Measurements from ENCODE around the gene UROD.
"Not testable (repeated sequence)": the region's sequence is repeated elsewhere in the genome, so short reads cannot be mapped to it uniquely, and the experiment has no call there.

Gene UROD

GRCh38 chr1:45038661-45039364, 26.8 kb downstream of the UROD start:
- no peak for DNase-seq (ENCODE audit: low read depth in 2 of 2)

- DNase-seq (ENCODE audit: low read depth in 2 of 2), result no peak
Measured at GRCh38 chr1:45040297-45040696, 28.2 kb downstream of the UROD start.

- no peak for DNase-seq (ENCODE audit: low read depth in 2 of 2)
Measured at GRCh38 chr1:45043094-45043493, 31.0 kb downstream of the UROD start.

- no peak for DNase-seq (ENCODE audit: low read depth in 2 of 2)
Measured at GRCh38 chr1:45044916-45045315, 32.9 kb downstream of the UROD start.

- no peak for DNase-seq (ENCODE audit: low read depth in 2 of 2)
Measured at GRCh38 chr1:45047032-45047431, 35.0 kb downstream of the UROD start.

- no peak for DNase-seq (ENCODE audit: low read depth in 2 of 2)
Measured at GRCh38 chr1:45051005-45051772, 39.1 kb downstream of the UROD start.

GRCh38 chr1:45057542-45057941, 45.5 kb downstream of the UROD start:
- no peak for DNase-seq (ENCODE audit: low read depth in 2 of 2)

- DNase-seq (ENCODE audit: low read depth in 2 of 2), result no peak
Measured at GRCh38 chr1:45059829-45060228, 47.8 kb downstream of the UROD start.

- not testable (repeated sequence) for DNase-seq (ENCODE audit: low read depth in 2 of 2)
Measured at GRCh38 chr1:45062463-45062862, 50.4 kb downstream of the UROD start.

GRCh38 chr1:45065083-45065482, 53.0 kb downstream of the UROD start:
- no peak for DNase-seq (ENCODE audit: low read depth in 2 of 2)

All from stimulated activated CD4-positive, alpha-beta T cell treated with anti-CD3 and anti-CD28 coated beads, Interleukin-15, amount 100 ng/mL, for 48 hours (primary cell).